NCI-H1092 treated with DMSO at 0.1 percent for 48 hours (cell line): Measurements from ENCODE around the gene LHX5.
A peak's percentile ranks its signal among the peaks of the same experiment; 100 is the strongest.

Source experiments
- DNase-seq: peaks from one replicate; lab custom pipeline; 2025; lab: John Stamatoyannopoulos, UW

Gene LHX5

GRCh38 chr12:113439301-113439597 lies 32.4 kb downstream of the LHX5 start:
- DNase-seq = no peak

GRCh38 chr12:113438523-113439300 lies 33.0 kb downstream of the LHX5 start:
- no peak for DNase-seq

GRCh38 chr12:113437729-113438100 lies 34.0 kb downstream of the LHX5 start:
- DNase-seq = no peak

GRCh38 chr12:113436993-113437728 lies 34.5 kb downstream of the LHX5 start:
- DNase-seq = no peak

- no peak for DNase-seq
Measured at GRCh38 chr12:113436586-113436985, 35.1 kb downstream of the LHX5 start.

- no peak for DNase-seq
Measured at GRCh38 chr12:113435367-113435766, 36.3 kb downstream of the LHX5 start.

GRCh38 chr12:113432986-113433385 lies 38.7 kb downstream of the LHX5 start:
- DNase-seq = no peak

- DNase-seq = no peak
Measured at GRCh38 chr12:113428482-113428881, 43.2 kb downstream of the LHX5 start.

GRCh38 chr12:113427882-113428281 lies 43.8 kb downstream of the LHX5 start:
- DNase-seq = no peak

- DNase-seq = no peak
Measured at GRCh38 chr12:113425960-113426453, 45.7 kb downstream of the LHX5 start.

- DNase-seq = peak; percentile 3
Measured at GRCh38 chr12:113424915-113425823, 46.5 kb downstream of the LHX5 start.

GRCh38 chr12:113424456-113424855 lies 47.2 kb downstream of the LHX5 start:
- no peak for DNase-seq

- DNase-seq = no peak
Measured at GRCh38 chr12:113422886-113423669, 48.6 kb downstream of the LHX5 start.

GRCh38 chr12:113422030-113422885 lies 49.4 kb downstream of the LHX5 start, which contains the start of gene SDSL:
SDSL (plus strand) TSS chr12:113422380; CDS start chr12:113427983, 5,603 bp downstream.
- DNase-seq = peak; percentile 16

- no peak for DNase-seq
Measured at GRCh38 chr12:113420996-113421595, 50.6 kb downstream of the LHX5 start.

GRCh38 chr12:113418213-113418879 lies 53.3 kb downstream of the LHX5 start:
- DNase-seq = no peak

- no peak for DNase-seq
Measured at GRCh38 chr12:113416091-113416754, 55.4 kb downstream of the LHX5 start.

GRCh38 chr12:113414519-113415038 lies 57.1 kb downstream of the LHX5 start:
- DNase-seq = no peak

- DNase-seq = no peak
Measured at GRCh38 chr12:113413488-113413939, 58.2 kb downstream of the LHX5 start.
